Fibroblast of skin of right biceps (primary cell): Measurements from ENCODE around the gene CTDSPL2.
"Not testable (repeated sequence)": the region's sequence is repeated elsewhere in the genome, so short reads cannot be mapped to it uniquely, and the experiment has no call there.

Experiments used
- DNase-seq: peaks from one replicate; pipeline ENCODE4 v3.0.0-alpha.2; 2013

Gene CTDSPL2

GRCh38 chr15:44485880-44486279 is 58.5 kb downstream of the CTDSPL2 start:
- DNase-seq = no peak

- peak; percentile 79 for DNase-seq
Measured at GRCh38 chr15:44489464-44489863, 62.0 kb downstream of the CTDSPL2 start.

GRCh38 chr15:44490622-44491021 is 63.2 kb downstream of the CTDSPL2 start:
- DNase-seq = no peak

DNA sequence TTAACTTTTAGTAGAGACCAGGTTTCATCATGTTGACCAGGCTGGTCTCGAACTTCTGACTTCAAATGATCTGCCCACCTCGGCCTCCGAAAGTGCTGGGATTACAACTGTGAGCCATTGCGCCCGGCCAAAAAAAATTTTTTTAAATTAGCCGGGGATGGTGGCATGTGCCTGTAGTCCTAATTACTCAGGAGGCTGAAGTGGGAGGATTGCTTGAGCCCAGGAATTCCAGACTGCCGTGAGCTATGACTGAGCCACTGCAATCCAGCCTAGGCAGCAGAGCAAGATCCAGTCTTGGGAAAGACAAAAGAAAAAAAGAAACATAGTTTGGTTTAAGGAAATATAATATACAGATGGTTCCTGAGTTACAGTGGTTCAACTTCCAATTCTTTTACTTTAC is 64.6 kb downstream of the CTDSPL2 start:
- DNase-seq = no peak

DNA sequence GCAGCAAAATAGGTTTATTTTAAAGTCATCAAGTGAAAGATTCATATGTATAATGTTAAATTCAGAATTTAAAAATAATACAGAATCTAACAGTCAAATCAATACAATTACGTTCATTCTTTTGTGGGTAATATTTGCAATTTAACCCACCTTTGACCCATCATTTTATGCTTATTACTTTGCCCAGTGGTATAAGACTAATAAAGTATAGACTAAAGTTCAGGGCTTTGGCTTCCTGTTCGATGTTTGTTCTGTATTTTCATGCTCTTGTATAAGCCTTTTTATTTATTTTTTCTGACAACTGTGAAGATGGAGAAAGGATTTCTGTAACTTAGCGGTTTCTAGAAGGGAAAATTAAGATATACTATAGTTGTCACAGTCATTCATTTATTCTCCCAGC is 65.2 kb downstream of the CTDSPL2 start:
- DNase-seq = no peak

DNA sequence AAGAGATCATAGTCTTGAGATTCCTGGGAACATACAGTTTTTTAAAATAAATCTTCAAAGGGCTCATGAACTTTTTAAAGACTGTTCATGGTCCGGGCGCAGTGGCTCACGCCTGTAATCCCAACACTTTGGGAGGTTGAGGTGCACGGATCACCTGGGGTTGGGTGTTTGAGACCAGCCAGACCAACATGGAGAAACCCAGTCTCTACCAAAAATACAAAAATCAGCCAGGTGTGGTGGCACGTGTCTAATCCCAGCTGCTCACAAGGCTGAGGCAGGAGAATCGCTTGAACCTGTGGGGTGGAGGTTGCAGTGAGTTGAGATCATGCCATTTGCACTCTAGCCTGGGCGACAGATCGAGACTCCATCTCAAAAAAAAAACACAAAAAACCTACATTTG is 68.1 kb downstream of the CTDSPL2 start:
- no peak for DNase-seq

GRCh38 chr15:44500555-44500954 is 73.1 kb downstream of the CTDSPL2 start:
- no peak for DNase-seq

GRCh38 chr15:44501768-44502366 is 74.4 kb downstream of the CTDSPL2 start:
- DNase-seq = peak; percentile 48

GRCh38 chr15:44516436-44516835 is 89.0 kb downstream of the CTDSPL2 start:
- no peak for DNase-seq

- no peak for DNase-seq
Measured at GRCh38 chr15:44519537-44519936, 92.1 kb downstream of the CTDSPL2 start.

DNA sequence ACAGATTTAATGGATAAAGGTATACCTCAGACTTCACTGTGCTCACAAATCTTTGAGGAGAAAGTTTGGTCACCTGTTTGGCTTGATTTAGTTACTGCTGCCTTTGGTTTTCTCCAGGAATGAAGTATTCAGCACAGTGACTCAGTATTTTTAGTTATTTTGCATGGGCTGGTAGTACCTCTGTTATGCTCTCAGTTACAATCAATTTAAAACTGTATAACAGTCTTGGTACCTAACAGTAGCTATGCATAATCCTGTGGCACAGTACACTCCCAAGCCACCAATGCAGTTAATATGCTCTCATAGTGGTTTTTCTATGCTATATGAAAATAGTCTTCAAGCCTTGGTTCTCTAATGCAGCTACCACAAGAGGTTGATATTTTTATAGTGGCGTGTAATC is 97.6 kb downstream of the CTDSPL2 start:
- no peak for DNase-seq

- no peak for DNase-seq
Measured at GRCh38 chr15:44527241-44527640, 99.8 kb downstream of the CTDSPL2 start.

DNA sequence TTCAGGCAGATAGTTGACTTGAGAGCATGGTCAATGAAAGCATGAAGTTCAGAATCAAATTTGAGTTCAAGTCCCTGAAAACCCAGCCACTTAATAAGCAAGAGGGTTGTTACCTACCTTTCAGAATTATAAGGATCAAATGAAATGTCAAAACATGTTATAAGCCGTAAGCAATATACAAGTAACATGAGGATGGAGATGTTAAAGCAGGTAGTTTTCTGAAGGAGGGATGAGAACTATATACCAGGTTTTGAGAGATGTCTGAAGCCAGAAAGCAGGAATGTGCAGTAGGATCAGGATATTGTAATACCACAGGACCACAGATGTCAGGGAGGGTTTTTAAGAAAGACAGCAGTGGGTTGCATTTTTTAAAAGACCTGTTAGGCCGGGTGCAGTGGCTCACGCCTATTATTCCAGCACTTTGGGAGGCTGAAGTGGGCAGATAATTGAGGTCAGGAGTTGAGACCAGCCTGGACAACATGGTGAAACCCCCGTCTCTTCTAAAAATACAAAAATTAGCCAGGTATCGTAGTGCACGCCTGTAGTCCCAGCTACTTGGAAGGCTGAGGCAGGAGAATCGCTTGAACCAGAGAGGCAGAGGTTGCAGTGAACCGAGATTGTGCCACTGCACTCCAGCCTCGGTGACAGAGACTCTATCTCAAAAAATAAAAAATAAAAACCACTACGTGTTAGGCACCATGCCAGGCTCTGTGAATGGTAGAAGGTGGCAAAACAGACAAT is 102.6 kb downstream of the CTDSPL2 start:
- DNase-seq = no peak

- no peak for DNase-seq
Measured at GRCh38 chr15:44530653-44531052, 103.2 kb downstream of the CTDSPL2 start.

GRCh38 chr15:44532275-44532674 is 104.8 kb downstream of the CTDSPL2 start:
- not testable (repeated sequence) for DNase-seq

DNA sequence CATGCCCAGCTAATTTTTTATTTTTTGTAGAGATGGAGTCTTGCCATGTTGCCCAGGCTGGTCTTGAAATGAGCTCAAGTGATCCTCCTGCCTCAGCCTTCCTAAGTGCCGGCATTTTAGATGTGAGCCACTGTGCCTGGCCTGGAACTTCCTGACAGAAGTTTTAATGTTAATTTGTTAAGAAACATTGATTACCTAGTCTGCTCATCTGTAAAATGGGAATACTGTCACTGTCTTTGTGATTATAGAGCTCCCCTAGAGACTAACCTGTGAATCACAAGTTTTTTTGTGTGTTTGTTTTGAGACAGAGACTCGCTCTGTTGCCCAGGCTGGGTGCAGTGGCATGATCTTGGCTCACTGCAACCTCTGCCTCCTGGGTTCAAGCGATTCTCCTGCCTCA is 105.3 kb downstream of the CTDSPL2 start:
- DNase-seq = no peak

- no peak for DNase-seq
Measured at GRCh38 chr15:44535092-44535491, 107.7 kb downstream of the CTDSPL2 start.

- no peak for DNase-seq
Measured at GRCh38 chr15:44535523-44536301, 108.3 kb downstream of the CTDSPL2 start.

GRCh38 chr15:44536302-44536961 is 109.0 kb downstream of the CTDSPL2 start:
- peak; percentile 78 for DNase-seq

DNA sequence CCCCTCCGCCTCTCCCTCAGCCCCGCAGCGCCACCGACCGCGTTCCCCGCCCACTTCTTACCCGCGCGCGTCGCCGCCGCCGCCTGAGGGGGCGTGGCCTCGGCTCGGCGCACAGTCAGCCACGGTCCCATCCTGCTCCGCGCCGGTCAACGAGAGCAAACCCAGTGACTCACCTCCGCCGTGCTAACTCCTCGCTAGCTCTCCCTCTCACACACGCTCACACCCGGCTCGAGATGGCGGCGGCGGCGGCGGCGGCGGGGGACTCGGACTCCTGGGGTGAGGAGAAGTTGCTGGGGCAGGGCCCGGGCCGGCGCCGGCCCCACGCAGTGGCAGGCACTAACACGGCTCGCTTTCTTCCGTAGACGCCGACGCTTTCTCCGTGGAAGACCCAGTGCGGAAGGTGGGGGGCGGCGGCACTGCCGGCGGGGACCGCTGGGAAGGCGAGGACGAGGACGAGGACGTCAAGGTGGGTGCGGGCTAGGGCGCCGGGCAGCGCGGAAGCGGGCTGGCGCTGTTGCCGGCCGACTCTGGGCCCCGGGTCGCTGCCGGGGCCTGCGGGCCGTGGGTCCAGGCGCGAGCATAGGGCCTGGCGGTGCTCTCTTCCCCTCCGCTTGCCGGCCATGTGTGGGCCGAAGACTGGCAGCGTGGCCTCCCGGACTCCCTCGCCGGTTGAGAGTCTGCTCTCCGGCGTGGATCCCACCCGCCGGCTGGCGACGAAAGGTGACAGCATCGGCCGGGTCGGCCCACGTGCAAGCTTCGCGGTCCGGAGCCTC is 109.7 kb downstream of the CTDSPL2 start, which contains the start of gene EIF3J:
Gene EIF3J, plus strand, starts transcription at position 186 of the 773 bp plus-strand sequence. Its CDS starts 48 bp downstream, at position 234.
- peak; percentile 98 for DNase-seq

DNA sequence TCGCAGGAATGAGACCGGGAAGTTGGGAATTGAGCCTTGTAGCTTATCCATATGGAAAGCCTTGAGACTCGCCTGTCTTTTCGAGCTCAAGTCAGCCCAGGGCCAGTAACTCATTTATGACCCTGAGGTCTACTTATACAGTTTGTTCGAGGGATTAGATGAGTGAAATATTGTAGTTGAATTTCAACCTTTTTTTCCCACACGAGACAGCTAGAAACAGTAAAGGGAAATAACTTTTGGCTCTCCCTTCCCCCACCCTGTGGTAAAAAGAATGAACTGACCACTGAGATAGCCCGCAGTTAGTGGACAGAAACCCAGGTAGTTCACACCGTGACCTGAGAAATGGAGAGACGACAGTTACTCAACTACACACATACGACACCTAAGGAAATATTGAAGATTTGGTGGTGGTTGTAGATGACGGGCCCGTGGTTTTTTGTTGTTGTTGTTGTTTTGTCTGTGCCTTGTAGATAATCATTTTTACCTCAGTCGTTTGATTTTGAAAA is 110.4 kb downstream of the CTDSPL2 start:
- no peak for DNase-seq

- peak; percentile 88 for DNase-seq
Measured at GRCh38 chr15:44541282-44541958, 114.0 kb downstream of the CTDSPL2 start.
